NCI-H82 treated with DMSO at 0.1 percent for 48 hours (cell line): ENCODE measurements around the gene OGT.
"Not testable (repeated sequence)": the region's sequence is repeated elsewhere in the genome, so short reads cannot be mapped to it uniquely, and the experiment has no call there.

Experiments
- DNase-seq: peaks from one replicate; lab custom pipeline; 2025; ENCODE audit not compliant: unreplicated experiment; lab: John Stamatoyannopoulos, UW

OGT gene

DNA sequence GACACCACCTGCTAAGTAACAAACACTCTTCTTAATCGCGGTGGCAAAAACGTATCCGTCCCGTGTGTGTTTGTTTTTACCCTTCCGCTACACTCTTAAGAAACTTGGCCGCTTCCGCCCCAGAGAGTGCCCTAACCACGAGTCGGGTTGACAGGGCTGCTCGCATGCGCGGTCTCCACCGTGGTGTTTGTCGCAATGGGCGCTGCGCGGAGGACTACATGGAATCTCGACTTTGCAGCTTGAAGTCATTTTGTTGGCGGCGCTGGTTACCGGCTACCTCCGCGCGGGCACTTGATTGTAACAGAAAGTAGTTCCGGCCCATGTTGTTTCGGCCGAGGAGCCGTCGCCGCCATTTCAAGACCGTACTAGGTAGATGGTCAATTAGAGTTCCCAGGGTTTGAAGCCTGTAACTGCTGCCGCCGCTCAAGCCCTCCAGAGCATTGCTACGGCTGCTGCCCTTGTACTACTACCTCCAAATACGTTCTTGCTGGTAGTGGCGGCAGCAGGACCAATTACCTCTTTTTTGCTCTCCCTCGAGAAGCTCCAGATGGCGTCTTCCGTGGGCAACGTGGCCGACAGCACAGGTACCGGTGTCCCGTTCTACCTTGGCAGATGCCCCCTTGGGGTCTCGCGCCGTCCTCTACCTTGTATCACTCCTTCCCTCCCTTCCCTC, at the start of gene OGT:
Gene OGT (plus strand): TSS at position 352 of the 673 bp plus-strand sequence. CDS start 196 bp downstream, at position 548.
- DNase-seq = peak; percentile 84

DNA sequence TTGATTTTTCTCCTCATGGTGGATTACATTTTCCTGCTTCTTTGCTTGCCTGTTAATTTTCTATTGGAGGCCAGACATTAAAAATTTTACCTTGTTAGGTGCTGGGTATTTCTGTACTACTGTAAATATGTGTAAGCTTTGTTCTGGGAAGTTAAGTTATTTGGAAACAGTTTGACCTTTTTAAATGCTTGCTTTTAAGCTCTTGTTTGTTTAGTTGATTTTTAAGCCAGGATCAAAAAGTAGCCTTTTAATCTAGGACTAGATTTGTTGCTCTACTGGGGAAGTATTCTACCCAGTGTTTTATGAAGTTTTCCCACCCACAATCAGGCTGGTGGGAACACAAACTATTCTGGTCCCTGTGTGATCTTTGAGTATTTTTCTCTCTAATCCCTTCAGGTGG, 45.1 kb upstream of the OGT start:
- DNase-seq = no peak

DNA sequence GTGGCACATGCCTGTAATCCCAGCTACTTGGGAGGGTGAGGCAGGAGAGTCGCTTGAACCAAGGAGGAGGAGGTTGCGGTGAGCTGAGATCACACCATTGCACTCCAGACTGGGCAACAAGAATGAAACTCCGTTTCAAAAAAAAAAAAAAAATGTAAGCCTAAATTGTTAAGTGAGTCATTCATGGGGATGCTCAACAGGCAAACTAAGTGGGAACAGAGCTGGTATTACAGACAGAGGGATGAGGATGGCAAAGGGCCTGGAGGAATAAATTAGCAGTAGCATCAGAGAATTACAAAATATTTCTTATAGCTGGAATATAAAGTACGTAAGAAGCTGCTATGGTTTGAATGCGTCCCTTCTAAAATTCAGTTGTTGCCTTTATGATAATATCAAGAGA, 43.4 kb upstream of the OGT start:
- no peak for DNase-seq

DNA sequence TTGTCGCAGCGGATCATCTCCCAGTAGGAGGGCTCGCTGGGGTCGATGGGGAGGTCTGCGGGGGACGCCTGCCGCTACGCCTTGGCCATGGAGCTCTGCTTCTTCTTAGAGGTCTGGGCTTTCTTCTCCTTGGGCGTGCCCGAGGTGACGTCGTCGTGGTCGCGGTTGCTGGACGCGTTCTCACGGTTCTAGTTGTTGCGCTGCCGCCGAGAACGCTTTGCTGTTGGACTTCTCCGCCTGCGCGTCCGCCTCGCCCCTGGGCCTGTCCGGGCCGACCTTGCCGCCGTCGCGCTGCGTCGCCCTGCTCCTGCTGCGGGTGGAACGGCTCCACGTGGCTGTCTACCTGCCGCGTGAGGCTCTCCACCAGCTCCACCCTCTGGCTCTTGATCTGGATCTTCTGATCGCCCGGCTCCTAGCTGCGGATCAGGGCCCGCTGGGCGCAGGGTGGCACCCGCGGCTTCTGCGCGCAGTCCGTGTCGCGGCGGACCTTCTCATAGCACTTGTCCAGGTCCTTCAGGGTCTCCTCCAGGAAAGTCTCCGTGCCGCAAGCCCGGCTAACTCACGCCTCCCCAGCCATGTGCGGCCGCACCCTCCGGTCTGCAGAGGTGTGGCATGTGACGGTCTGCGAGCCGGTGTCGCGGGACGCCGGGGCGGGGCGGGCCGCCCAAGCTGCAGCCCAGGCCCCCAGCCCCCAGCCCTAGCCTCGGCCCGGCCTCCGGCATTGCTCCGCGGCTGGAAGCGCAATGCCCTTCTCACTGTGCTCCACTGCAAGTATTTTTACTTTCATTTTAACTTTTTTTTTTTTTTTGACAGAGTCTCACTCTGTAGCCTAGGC, 40.5 kb upstream of the OGT start:
- no peak for DNase-seq

DNA sequence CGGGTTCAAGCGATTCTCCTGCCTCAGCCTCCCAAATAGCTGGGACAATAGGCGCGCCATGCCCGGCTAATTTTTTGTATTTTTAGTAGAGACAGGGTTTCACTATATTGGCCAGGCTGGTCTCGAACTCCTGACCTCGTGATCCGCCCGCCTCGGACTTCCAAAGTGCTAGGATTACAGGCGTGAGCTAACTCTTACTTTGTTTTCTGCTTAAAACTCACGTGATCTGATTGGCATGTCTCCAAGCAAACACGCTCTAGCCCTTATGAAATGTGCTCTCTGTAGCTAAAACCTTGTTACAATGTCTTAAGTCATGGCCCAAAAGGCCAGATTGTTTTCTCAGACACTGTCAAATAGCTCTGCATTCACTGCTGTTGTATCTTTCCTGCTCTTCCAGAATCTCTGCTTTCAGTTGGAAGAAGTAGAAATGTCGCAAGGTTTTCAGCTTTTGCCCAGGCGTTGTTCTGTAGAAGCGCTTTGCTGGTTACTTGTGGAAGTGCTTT, 39.7 kb upstream of the OGT start:
- no peak for DNase-seq

DNA sequence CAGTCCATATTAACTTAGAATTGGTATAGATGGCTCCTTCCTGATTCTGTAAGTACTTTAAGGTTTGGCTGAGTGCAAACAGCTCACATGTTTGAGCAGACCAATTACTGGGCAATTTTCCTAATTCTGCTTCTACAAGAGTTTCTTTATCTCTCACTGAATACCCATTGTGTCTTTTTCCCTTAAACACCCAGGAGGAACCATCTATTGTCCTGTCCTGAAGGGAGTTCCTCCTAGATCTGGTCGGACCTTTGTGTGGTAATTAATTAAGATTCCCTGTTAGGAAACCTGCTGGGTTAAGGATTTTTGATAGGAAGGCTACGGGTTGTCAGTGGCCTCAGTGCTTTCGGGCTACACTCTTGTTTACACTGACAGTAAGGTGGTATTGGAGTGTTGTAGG, 36.9 kb upstream of the OGT start:
- DNase-seq = not testable (repeated sequence)

DNA sequence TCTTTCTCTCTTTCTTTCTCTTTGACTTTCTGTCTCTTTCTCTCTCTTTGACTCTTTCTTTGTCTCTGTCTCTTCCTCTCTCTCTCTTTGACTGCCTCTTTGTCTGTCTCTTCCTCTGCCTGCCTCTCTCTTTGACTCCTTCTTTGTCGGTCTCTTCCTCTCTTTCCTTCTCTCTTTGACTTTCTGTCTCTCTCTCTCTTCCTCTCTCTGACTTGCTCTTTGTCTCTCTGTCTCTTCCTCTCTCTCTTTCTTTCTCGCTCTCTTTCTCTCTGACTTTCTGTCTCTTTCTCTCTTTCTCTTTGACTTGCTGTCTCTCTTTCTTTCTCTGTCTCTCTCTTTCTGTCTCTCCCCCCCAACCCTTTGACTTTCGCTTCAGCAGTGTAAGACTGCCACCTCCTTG, 36.4 kb upstream of the OGT start:
- no peak for DNase-seq

DNA sequence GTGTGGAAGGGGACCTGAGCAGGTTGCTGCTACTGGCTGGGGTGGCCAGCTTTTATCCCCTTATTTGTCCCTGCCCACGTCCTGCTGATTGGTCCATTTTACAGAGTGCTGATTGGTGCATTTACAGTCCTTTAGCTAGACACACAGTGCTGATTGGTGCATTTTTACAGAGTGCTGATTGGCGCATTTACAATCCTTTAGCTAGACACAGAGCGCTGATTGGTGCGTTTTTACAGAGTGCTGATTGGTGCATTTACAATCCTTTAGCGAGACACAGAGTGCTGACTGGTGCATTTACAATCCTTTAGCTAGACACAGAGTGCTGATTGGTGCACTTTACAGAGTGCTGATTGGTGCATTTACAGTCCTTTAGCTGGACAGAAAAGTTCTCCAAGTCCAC, 30.8 kb upstream of the OGT start:
- not testable (repeated sequence) for DNase-seq

DNA sequence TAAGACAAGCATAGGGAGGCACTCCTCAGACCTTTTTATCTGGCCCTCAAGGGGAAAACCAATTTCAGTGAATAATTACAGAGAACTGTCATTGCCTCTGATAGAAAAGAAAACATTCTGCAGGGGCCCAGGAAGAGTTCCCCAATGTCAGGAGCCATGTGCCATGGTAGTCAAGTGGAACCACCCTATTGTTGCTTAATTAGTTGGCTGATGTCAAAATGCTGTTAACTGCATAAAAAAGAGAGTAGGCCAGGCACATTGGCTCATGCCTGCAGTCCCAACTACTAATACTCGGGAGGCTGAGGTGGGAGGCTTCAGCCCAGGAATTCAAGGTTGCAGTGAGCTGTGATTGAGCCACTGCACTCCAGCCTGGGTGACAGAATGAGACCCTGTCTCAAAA, 28.6 kb upstream of the OGT start:
- DNase-seq = no peak

DNA sequence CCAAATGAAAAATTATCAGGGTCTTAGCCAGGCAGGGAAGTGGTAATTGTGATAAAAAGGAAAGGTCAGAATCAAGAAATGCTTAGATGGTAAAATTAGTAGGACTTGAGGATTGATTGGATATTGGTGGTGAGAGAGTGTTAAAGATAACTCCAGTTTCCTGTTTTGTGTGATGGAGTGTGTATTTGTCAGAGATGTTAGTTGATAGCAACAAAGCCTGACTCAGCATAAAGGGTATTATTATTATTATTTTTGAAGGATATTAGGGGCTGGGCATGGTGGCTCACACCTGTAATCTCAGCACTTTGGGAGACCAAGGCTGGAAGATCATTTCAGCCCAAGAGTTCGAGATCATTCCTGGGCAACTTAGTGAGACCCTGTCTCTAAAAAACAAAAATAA, 23.6 kb upstream of the OGT start:
- DNase-seq = no peak

DNA sequence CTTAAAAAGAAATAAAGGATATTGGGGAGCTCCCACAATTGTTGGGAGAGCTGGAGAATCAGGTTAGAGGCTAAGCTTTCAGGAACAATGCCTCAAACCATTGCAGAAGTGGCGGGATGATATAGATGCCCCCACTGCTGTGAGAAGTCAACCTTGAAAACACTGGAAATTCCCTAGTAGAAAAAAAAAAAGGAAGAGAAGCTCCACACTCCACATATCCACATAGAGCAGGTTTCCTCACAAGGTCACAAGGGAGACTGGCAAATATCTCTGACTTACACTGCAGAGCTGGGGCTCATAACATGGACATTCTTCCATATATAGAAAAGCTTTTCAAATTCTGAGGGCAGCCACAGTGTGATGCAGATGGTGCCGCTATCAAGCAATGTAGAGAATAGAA, 22.7 kb upstream of the OGT start:
- no peak for DNase-seq

DNA sequence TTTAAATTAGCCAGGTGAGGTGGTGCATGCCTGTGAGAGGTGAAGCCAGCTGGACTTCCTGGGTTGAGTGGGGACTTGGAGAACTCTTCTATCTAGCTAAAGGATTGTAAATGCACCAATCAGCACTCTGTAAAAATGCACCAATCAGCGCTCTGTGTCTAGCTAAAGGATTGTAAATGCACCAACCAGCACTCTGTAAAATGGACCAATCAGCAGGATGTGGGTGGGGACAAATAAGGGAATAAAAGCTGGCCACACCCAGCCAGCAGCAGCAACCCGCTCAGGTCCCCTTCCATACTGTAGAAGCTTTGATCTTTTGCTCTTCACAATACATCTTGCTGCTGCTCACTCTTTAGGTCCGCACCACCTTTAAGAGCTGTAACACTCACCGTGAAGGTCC, 19.2 kb upstream of the OGT start:
- DNase-seq = not testable (repeated sequence)

DNA sequence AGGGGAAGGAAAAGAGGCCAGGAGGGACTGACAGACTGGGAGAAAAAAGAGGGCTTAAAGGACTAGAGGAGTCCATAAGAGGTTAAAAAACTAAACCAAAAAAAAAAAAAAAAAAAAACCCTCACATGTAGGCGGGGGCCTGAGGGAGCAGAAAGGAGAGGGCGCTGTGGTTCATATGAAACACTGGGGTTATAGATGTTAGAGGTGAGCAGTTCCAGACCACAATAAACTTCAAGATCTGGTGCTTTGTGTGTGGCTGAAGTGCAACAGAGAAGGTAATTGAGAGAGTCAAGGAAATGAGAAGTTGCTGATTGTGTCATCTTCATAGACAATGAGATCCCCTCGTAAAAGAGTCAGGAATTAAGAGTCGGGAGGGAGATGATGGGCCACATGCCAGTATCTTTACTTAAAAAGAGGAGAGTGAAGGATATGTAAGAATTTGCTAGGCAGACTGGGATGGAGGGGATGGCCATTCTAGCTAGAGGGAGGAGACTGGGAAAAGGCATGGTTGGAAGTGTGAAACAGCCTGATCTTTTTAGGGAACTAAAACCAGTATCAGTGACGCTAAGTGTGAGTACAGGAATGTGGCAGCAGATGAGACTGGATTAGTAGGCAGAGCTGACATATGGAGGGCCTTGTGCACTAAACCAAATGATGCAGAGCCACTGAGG, 18.4 kb upstream of the OGT start:
- peak; percentile 87 for DNase-seq

DNA sequence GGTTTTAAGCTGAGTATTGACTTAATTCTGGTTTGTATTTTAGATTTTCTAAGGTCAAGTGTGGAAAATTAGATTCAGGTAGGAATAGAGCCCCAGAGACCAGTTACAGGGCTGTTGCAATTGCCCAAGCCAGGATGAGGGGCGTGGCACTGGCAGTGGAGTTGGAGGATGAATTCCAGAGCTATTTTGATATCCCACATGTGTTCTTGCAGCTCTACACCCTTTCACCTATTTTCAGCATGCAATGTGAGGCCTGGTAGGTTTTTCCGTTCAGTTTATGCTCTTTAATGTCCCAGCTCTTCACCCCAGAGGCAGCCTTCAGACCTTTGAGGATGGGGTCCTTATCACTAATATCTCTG, 17.9 kb upstream of the OGT start:
- DNase-seq = no peak

DNA sequence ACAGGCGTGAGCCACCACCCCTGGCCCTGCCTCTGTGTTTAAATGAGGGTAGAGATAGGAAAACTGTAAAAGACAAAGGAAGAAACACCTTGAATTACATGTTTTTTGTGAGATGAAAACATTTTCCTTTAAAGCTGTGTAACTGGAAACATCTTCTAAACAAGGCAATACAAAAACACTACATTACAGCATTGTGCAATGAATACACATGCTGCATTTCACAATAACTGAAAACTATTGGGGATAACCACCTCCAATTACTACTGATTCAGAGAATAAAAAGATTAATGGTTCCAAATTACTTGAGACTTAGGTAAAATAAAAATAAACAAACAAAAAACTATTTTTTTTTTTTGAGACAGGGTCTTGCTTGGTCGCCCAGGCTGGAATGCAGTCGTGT, 7.6 kb upstream of the OGT start:
- no peak for DNase-seq

DNA sequence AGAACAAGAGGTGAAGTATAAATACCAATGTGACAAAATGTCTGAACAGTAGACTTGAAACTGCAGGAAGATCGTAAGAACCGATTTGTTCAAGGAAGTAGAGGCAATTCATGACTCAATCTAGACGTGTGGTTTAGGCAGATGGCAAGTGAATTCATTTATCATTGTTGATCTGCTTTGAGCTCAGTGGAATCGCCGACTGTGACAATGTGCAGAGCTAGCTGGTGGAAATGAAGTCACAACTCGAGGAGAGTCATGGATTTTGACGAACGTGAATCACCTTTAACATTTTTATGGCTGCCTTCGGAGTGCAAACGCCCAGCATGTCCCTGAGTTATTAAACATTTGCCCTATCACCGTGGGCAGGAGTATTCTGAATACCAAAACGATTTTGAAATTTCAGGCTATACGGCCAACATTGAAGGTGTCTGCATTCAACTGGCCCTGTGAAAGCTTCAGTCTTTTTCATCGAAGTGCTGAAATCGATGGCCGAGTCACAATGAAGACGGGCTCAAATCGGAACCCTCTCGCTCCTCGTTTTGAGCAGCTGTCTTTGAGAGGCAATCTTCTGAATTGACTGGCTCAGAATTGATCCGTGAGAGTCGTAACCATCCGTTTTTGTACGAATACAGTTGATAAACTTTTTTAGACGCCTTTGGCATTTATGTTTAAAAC, 689 bp upstream of the OGT start:
- peak; percentile 30 for DNase-seq

DNA sequence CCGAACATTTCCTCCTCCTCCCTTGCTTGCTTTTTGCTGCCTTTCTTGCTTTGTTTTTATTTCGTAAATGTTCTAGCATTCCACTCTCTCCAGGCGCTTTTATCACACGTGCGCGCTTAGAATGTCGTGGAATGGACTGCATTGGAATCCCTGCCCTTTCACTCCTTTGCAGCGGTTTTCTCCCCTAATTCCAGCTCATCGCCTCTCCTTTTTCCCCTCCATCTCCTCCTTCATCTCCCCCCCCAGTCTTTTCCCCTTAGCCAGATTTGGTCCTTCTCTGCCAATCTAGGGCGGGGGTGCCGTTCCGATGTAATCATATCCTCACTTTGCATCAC, 579 bp downstream of the OGT start:
- no peak for DNase-seq

DNA sequence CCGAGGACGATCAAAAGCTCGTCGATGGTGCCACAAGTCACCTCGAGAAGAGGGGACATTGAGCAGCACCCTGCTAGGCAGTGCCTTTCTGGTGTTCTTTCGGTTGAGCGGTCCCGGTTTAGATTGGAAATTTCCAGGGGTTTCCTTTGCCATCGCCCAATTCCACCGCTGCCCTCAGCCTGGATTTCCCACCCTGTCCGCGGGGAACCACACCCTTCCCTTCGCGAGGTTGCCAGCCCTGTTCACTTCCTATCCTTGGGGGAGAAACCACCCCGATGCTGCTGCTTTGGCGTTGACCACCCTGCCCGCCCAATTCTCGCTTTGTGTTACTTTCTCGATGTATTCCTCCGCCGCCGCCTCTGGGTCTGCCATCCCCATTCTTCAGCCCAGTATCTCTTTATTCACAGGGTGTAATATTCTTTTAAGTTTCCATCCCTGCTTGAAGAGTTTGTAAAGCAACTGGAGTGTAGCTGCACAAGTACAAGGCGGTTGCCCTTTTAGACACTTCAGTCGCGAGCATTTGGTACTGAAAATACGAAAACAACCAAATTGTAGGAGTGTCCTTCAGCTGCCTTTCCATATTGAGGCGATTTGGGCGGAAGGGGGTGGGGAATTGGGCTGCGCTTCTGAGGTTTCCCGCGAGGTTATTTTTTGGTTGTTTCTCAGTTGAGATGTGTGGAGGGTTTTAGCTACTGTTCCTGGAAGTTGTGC, 1.1 kb downstream of the OGT start:
- DNase-seq = no peak

DNA sequence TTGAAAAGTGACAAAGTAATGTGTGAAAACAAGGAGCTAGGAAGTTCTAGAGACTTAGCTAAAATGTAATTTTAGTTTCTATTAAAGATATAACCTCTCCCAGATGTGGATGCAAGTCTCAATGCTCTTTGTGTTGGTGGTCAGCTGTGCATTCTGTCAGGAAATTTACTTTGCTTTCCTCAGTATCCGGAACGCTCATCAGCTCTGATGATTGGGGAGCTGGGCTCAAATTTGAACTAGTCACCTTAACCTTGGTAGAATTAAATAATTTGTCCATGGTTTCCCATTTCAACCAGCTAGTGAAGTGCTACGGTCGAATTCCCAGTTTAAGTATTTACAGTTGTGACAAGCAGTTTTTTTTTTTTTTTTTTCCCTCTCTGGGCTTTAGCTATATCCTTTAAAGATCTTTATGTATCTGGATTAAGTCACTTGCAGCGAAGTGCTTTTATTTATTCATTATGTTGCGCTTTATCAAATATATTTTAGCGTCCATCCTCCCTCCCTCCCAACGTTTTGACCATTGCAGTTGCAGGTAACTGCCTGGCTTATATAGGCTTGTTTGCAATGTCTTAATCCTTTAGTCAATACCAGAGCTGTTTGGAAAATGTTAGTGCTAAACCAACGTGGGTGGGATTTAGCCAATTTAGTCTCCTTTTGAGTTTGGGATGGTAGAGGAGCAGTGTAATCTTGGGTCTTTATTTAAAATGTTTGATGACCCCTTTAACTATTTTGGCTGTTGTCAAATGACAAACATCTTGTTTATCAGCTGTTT, 2.1 kb downstream of the OGT start:
- no peak for DNase-seq

DNA sequence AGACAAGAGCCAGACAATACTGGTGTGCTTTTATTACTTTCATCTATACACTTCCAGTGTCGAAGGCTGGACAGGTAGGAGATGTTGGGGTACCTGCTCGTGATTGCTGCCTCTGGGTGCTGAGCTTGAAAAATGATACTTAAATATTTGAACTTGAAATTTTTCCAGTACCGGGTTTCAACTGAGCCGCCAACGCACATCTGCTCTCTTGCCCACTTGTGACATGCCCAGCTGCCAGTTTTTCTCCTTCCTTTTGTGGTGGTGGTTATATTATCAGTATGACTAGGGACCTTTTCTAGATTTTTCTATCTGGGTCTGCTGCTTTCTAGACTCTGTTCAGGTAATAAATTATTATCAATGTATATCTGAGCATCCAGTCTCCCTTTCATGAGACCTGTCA, 3.4 kb downstream of the OGT start:
- DNase-seq = no peak
